SK-N-SH treated with all-trans-retinoic acid at 6 μM for 48 hours (cell line): ENCODE results near the gene SKIC8.

Experiments
- ATAC-seq: fragments of 200-7000 bp; cut with Tn5 transposase; 3 replicates; pipeline ENCODE4 v1.9.1; 2020; ENCODE audit warnings: mild to moderate bottlenecking, moderate library complexity
- ARNTL ChIP-seq: fragments of 450-650 bp; formaldehyde crosslinking; IDR thresholded peaks from 2 replicates; pipeline ENCODE4 v1.5.0; 2020; ENCODE audit warnings: low read depth, mild to moderate bottlenecking, moderate library complexity, borderline replicate concordance
- BACH2 ChIP-seq: fragments of 250-450 bp; sonication (Bioruptor Pico); IDR thresholded peaks from 2 replicates; pipeline ENCODE4 v1.9.0; 2021; ENCODE audit warnings: mild to moderate bottlenecking, borderline replicate concordance
- CREB5 ChIP-seq: fragments of 250-450 bp; sonication (Bioruptor Pico); IDR thresholded peaks from 2 replicates; pipeline ENCODE4 v1.5.1; 2020; ENCODE audit warnings: low read depth, mild to moderate bottlenecking, moderate library complexity
- CSDC2 ChIP-seq: fragments of 250-450 bp; sonication (Bioruptor Pico); IDR thresholded peaks from 2 replicates; pipeline ENCODE4 v1.5.0; 2020; ENCODE audit warnings: mild to moderate bottlenecking, moderate library complexity
- CSRNP3 ChIP-seq: fragments of 250-450 bp; sonication (Bioruptor Pico); IDR thresholded peaks from 2 replicates; pipeline ENCODE4 v1.5.1; 2021; ENCODE audit warnings: mild to moderate bottlenecking, moderate library complexity
- ESRRG ChIP-seq: fragments of 250-450 bp; sonication (Bioruptor Pico); IDR thresholded peaks from 2 replicates; pipeline ENCODE4 v1.6.1; 2021; ENCODE audit warnings: mild to moderate bottlenecking
- GLIS3 ChIP-seq: fragments of 250-450 bp; sonication (Bioruptor Pico); IDR thresholded peaks from 2 replicates; pipeline ENCODE4 v1.5.0; 2020; ENCODE audit warnings: mild to moderate bottlenecking, moderate library complexity
- ISL1 ChIP-seq: fragments of 250-450 bp; sonication (Bioruptor Pico); IDR thresholded peaks from 2 replicates; pipeline ENCODE4 v2.1.2; 2022; ENCODE audit warnings: mild to moderate bottlenecking, moderate library complexity
- OSR1 ChIP-seq: fragments of 250-450 bp; sonication (Bioruptor Pico); IDR thresholded peaks from 2 replicates; pipeline ENCODE4 v1.8.0; 2022; ENCODE audit warnings: moderate library complexity, mild to moderate bottlenecking, inconsistent platforms
- PATZ1 ChIP-seq: fragments of 250-450 bp; sonication (Bioruptor Pico); IDR thresholded peaks from 2 replicates; pipeline ENCODE4 v1.8.0; 2020; ENCODE audit warnings: mild to moderate bottlenecking, moderate library complexity, borderline replicate concordance
- PPARA ChIP-seq: fragments of 250-450 bp; sonication (Bioruptor Pico); IDR thresholded peaks from 2 replicates; pipeline ENCODE4 v1.5.0; 2020; ENCODE audit warnings: mild to moderate bottlenecking, borderline replicate concordance
- RARB ChIP-seq: fragments of 250-450 bp; sonication (Bioruptor Pico); IDR thresholded peaks from 2 replicates; pipeline ENCODE4 v1.8.0; 2021; ENCODE audit warnings: mild to moderate bottlenecking, moderate library complexity
- SNAI2 ChIP-seq: fragments of 250-450 bp; sonication (Bioruptor Pico); IDR thresholded peaks from 2 replicates; pipeline ENCODE4 v1.5.0; 2020; ENCODE audit warnings: mild to moderate bottlenecking, moderate library complexity
- TCF4 ChIP-seq: fragments of 250-450 bp; sonication (Bioruptor Pico); IDR thresholded peaks from 2 replicates; pipeline ENCODE4 v1.8.0; 2021; ENCODE audit warnings: mild to moderate bottlenecking, moderate library complexity, borderline replicate concordance
- TOX ChIP-seq: fragments of 250-450 bp; sonication (Bioruptor Pico); IDR thresholded peaks from 2 replicates; pipeline ENCODE4 v1.8.0; 2021; ENCODE audit warnings: mild to moderate bottlenecking, moderate library complexity, borderline replicate concordance
- TSHZ2 ChIP-seq: fragments of 250-450 bp; sonication (Bioruptor Pico); IDR thresholded peaks from 2 replicates; pipeline ENCODE4 v1.5.0; 2020; ENCODE audit warnings: mild to moderate bottlenecking, moderate library complexity
- ZC3H10 ChIP-seq: fragments of 250-450 bp; sonication (Bioruptor Pico); IDR thresholded peaks from 2 replicates; pipeline ENCODE4 v1.5.1; 2021; ENCODE audit warnings: mild to moderate bottlenecking, moderate library complexity
- ZFP3 ChIP-seq: fragments of 250-450 bp; sonication (Bioruptor Pico); IDR thresholded peaks from 2 replicates; pipeline ENCODE4 v1.5.0; 2020; ENCODE audit warnings: mild to moderate bottlenecking, moderate library complexity
- ZFP30 ChIP-seq: fragments of 450-650 bp; formaldehyde crosslinking; IDR thresholded peaks from 2 replicates; pipeline ENCODE4 v1.5.0; 2022; ENCODE audit warnings: mild to moderate bottlenecking, moderate library complexity
- ZNF565 ChIP-seq: fragments of 450-650 bp; formaldehyde crosslinking; conservative IDR thresholded peaks from 2 replicates; pipeline ENCODE4 v1.5.0; 2020; ENCODE audit warnings: low read depth, mild to moderate bottlenecking, moderate library complexity
- ZNF70 ChIP-seq: fragments of 450-650 bp; formaldehyde crosslinking; IDR thresholded peaks from 2 replicates; pipeline ENCODE4 v1.5.0; 2020; ENCODE audit warnings: mild to moderate bottlenecking, moderate library complexity

SKIC8 gene

GRCh38 chr15:78320183-78320582, 20.8 kb upstream of the SKIC8 start:
- ATAC-seq: no peak
- TF ChIP-seq ZNF565 (CRISPR knock-in tag) (no peak), TCF4 (no peak), OSR1 (CRISPR knock-in tag) (no peak), ESRRG (no peak), ZFP3 (CRISPR knock-in tag) (no peak), CSRNP3 (CRISPR knock-in tag) (no peak)

- no peak for TF ChIP-seq CREB5 (CRISPR knock-in tag)
- no peak for TF ChIP-seq ZNF565 (CRISPR knock-in tag)
- no peak for TF ChIP-seq ESRRG
- no peak for ATAC-seq
These were observed 20.2 kb upstream of the SKIC8 start for GRCh38 chr15:78319588-78319987.

- ATAC-seq: peak; percentile 59
- no peak for TF ChIP-seq ZNF70 (CRISPR knock-in tag)
- no peak for TF ChIP-seq ZFP30
- TF ChIP-seq SNAI2 (CRISPR knock-in tag): no peak
- TF ChIP-seq CREB5 (CRISPR knock-in tag): no peak
- no peak for TF ChIP-seq BACH2 (CRISPR knock-in tag)
- no peak for TF ChIP-seq TSHZ2 (CRISPR knock-in tag)
- no peak for TF ChIP-seq ISL1 (CRISPR knock-in tag)
- TF ChIP-seq CSRNP3 (CRISPR knock-in tag): no peak
- no peak for TF ChIP-seq GLIS3
- no peak for TF ChIP-seq ZC3H10 (CRISPR knock-in tag)
- TF ChIP-seq CSDC2 (CRISPR knock-in tag): no peak
- TF ChIP-seq ARNTL (CRISPR knock-in tag): no peak
- no peak for TF ChIP-seq OSR1 (CRISPR knock-in tag)
- TF ChIP-seq TCF4: no peak
- no peak for TF ChIP-seq PPARA (CRISPR knock-in tag)
- TF ChIP-seq TOX (CRISPR knock-in tag): no peak
- no peak for TF ChIP-seq RARB (CRISPR knock-in tag)
- TF ChIP-seq PATZ1 (CRISPR knock-in tag): no peak
- no peak for TF ChIP-seq ESRRG
- no peak for TF ChIP-seq ZFP3 (CRISPR knock-in tag)
These were observed 17.9 kb upstream of the SKIC8 start for GRCh38 chr15:78317145-78317836.
